GM19463 (cell line): ENCODE data around the gene TCF3.
"Not testable (repeated sequence)": the region's sequence is repeated elsewhere in the genome, so short reads cannot be mapped to it uniquely, and the experiment has no call there.

ENCODE experiments used
- ATAC-seq: cut with Tn5 transposase; IDR thresholded peaks from one replicate; pipeline ENCODE4 v1.9.1; 2021; ENCODE audit warnings: mild to moderate bottlenecking, moderate library complexity; ENCODE audit not compliant: unreplicated experiment

TCF3 gene

GRCh38 chr19:1652471-1653299 is at the start of gene TCF3:
TCF3 (minus strand) TSS chr19:1652615; CDS start chr19:1650248, 2,367 bp downstream.
- ATAC-seq, result peak; percentile 69

DNA sequence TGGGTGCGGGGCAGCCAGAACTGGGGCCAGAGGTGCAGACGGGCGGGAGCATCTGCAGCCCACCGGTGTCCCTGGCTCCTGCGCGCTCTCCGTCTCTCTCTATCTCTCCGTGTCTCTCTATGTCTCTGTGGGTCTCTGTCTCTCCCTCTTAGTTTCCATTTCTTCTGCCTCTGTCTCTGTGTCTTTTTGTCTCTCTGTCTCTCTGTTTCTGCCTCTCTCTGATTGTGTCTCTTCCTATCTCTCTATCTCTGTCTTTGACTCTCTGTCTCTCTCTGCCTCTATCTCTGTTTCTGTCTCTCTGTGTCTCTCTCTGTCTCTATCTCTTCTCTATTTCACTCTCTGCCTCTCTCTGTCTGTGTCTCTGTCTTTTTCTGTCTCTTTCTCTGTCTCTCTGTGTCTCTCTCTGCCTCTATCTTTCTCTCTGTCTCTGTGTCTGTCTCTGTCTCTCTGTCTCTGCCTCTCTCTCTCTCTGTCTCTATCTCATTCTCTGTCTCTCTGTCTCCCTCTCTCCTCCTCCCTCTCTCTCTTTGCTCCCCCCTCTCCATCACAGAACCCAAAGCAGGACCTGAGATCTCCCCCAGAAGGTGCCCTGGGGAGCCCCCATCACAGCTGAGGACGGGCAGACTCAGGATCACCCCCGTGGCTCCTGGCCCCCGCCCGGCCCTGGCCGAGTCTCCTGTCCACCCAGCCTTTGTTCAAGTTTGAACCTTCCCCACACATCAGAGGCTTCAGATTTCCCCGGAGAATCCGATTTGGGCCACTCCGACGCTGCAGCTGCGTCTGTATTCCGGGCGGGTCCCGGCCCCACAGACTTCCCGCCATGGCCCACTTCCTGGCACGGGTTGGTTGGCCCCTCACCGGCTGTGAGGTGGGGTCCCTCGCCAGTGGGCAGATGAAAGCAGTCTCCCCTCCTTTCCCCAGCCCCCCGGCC is 48.6 kb upstream of the TCF3 start:
- ATAC-seq, result no peak

- no peak for ATAC-seq
These were observed 47.8 kb upstream of the TCF3 start for GRCh38 chr19:1699998-1700732.

- ATAC-seq, result no peak
These were observed 47.0 kb upstream of the TCF3 start for GRCh38 chr19:1699386-1699785.

DNA sequence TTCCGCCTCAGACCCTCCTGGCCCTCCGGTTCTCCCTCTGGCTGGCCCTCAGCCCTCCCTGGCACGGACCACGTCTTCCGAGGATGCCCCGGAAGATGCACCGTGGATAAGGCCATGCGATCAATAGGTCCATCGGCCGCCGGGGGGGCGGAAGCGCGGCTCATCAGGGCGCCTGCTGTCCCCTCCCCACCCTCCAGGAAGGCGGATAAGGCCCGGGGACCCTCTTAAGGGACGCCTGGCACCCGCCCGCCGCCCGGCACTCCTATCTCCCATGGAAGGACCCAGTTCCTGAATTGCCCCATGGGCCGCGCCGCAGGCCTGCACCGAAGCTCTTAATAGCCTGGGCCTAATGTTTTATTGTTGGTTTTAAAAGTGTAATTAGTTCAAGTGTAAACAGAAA is 46.2 kb upstream of the TCF3 start:
- ATAC-seq, result no peak

DNA sequence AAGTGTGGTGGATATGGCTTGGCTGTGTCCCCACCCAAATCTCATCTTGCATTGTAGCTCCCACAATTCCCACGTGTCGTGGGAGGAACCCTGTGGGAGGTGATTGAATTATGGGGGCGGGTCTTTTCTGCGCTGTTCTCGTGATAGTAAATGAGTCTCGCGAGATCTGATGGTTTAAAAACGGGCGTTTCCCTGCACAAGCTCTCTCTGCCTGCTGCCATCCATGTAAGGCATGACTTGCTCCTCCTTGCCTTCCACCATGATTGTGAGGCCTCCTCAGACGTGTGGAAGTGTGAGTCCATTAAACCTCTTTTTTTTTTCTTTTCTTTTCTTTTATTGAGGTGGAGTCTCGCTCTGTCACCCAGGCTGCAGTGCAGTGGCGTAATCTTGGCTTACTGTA is 43.1 kb upstream of the TCF3 start:
- not testable (repeated sequence) for ATAC-seq

DNA sequence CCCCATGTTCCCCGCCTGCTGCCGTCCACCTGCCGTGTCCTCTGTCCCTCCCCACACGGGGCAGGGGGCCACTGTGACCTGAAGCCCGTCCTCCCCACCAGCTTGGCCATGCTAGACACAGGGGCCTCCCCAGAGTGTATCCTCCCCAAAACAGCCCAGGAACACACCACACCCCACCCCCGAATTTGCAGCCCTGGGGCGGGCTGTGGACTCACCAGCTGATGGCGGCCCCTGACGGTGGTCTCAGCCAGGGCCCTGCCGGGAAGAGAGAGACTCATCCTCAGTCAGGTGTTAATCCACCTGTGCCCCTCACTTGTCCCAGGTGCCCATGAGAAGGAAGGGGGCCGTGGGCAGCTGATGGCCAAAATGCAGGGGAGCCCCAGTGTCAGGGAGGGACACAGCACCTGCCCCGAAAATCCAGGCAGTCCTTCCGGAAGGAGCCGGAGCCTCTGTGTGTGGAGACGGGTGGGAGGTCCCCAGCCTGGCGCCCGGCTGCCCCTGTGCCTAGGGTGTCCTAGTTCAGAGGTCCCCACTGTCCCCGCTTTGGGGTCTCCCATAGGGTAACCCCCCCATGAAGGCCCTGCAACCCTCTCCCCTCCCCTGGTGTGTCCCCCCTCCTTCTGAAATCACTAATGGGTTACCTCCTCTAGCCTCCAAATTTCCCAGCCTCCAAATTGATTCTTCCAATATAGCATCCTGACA is 39.3 kb upstream of the TCF3 start:
- no peak for ATAC-seq

GRCh38 chr19:1690699-1691307 is 38.4 kb upstream of the TCF3 start:
- no peak for ATAC-seq

DNA sequence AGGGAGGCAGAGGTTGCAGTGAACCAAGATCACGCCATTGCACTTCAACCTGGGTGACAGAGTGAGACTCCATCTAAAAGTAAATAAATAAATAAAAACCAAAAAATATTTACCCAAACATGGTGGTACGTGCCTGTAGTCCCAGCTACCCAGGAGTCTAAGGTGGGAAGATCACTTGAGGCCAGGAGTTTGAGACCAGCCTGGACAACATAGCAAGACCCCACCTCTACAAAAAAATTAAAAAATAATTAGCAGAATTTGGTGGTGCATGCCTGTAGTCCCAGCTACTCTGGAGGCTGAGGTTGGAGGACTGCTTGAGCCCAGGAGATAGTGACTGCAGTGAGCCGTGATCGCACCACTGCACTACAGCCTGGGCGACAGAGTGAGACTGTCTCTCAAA is 33.4 kb upstream of the TCF3 start:
- ATAC-seq, result not testable (repeated sequence)

GRCh38 chr19:1685046-1685445 is 32.6 kb upstream of the TCF3 start:
- ATAC-seq, result no peak

DNA sequence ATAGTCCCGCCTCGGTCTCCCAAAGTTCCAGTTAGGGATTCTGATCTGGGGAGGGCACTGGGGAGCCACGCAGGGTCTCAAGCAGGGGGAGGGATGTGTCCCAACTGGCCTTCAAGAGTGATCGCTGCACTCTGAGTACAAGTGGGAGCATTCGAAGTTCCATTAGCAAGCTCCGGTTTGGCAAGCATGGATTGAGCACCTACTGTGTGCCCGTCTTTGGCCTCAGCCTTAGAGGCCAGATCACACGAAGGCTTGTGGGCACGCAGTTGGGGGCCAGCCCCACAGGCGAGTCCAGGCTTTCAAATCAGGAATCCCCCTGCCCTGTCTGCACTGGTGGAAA is 32.1 kb upstream of the TCF3 start:
- ATAC-seq, result no peak

DNA sequence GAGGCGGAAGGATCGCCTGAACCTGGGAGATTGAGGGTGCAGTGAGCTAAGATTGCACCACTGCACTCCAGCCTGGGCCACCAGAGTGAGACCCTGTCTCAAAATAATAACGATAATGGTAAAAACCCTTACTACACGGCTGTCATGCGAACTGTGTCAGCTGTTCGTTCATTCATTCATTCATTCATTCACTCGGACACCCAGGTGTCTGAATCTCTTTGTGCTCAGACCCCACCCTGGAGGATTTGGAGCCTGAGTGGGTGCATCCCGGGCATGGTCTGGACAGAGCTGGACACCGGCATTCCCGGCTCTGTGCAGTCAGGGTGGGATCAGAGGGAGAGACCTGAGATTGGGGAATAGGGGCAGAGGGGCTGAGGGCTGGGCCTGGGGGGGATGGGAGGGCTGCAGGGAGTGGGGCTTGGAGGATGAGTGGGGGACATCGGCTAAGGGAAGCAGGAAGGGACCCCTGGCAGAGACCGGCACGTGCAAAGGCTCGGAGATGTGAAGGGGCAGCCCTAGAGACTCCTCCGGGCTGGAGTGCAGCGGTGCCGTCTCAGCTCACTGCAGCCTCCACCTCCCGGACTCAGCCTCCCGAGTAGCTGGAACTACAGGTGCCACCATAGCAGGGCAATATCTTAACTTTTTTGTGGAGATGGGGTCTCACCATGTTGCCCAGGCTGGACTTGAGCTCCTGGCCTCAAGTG is 31.6 kb upstream of the TCF3 start:
- no peak for ATAC-seq

- no peak for ATAC-seq
These were observed 28.6 kb upstream of the TCF3 start for GRCh38 chr19:1680976-1681375.

DNA sequence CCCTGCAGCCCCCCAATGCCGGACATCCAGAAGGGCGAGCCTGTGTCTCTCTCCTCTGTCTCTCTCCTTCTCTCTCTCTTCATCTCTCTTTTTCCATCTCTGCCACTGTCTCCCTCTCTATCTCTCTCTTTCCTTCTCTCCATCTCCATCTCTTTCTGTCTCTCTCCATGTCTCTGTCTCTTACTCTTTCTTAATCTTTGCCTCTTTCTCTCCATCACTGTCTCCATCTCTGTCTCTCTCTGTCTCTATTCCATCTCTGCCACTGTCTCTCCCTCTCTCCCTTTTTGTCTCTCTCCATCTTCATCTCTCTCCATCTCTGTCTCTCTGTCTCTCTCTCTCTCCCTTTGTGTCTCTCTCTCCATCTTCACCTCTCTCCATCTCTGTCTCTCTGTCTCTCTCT is 25.7 kb upstream of the TCF3 start:
- no peak for ATAC-seq

GRCh38 chr19:1676351-1677266 is 24.2 kb upstream of the TCF3 start:
- no peak for ATAC-seq

- no peak for ATAC-seq
These were observed 23.4 kb upstream of the TCF3 start for GRCh38 chr19:1675633-1676350.

- no peak for ATAC-seq
These were observed 21.9 kb upstream of the TCF3 start for GRCh38 chr19:1674293-1674679.
